CD14-positive monocyte (primary cell): ENCODE data around the gene FOXM1. TPM values are rescaled to one million over a fixed set of nuclear protein-coding genes. Genes with fewer than 3 reads are reported as not detected.

ENCODE experiments used
- DNase-seq, 3 donors: peaks; one replicate each; pipeline ENCODE4 v3.0.0-alpha.2; 2011 to 2022
- H2AFZ ChIP-seq: 2 replicates; pipeline ENCODE4 v1.6.0; 2012; ENCODE audit warnings: mild to moderate bottlenecking, low read depth, low read length, inconsistent platforms; ENCODE audit not compliant: insufficient read depth, poor library complexity, severe bottlenecking
- H3K27ac ChIP-seq, 2 donors: 1 replicate in 1 of 2; 2 replicates in 1 of 2; pipeline ENCODE4 v1.5.1; 2012 to 2013; ENCODE audit warnings: low read length in 2 of 2, control low read depth in 1 of 2, inconsistent platforms in 1 of 2, low read depth in 1 of 2, mild to moderate bottlenecking in 1 of 2
- H3K27me3 ChIP-seq, 2 donors: one replicate each; pipeline versions ENCODE4 v1.6.0 to v1.6.1; 2011 to 2013; ENCODE audit warnings: low read length in 2 of 2; ENCODE audit not compliant: control insufficient read depth in 2 of 2, insufficient read depth in 2 of 2
- H3K36me3 ChIP-seq, 2 donors: replicated peaks in 1 of 2; 1 replicate in 1 of 2; 2 replicates in 1 of 2; pipeline versions ENCODE4 v1.5.1 to v1.6.1; 2012 to 2013; ENCODE audit warnings: low read length in 2 of 2, control low read depth in 1 of 2, inconsistent platforms in 1 of 2, mild to moderate bottlenecking in 1 of 2; ENCODE audit not compliant: insufficient read depth in 2 of 2, control insufficient read depth in 1 of 2
- H3K4me1 ChIP-seq, 2 donors: 1 replicate in 1 of 2; 2 replicates in 1 of 2; pipeline versions ENCODE4 v1.5.1 to v1.6.1; 2012 to 2013; ENCODE audit warnings: low read length in 2 of 2, control low read depth in 1 of 2, inconsistent platforms in 1 of 2, mild to moderate bottlenecking in 1 of 2, moderate library complexity in 1 of 2; ENCODE audit not compliant: insufficient read depth in 2 of 2, control insufficient read depth in 1 of 2
- H3K4me2 ChIP-seq: replicated peaks from 2 replicates; pipeline ENCODE3; 2012; ENCODE audit warnings: low read length, moderate library complexity, mild to moderate bottlenecking; ENCODE audit not compliant: poor library complexity, severe bottlenecking; ENCODE audit errors: extremely low read depth
- H3K4me3 ChIP-seq, 3 experiments: fragments of 200-600 bp in 1 of 3; sonication (generic) in 1 of 3; replicated peaks in 1 of 3; 1 replicate in 2 of 3; 2 replicates in 1 of 3; pipeline ENCODE4 v1.5.1; 2011 to 2013; ENCODE audit warnings: low read length in 3 of 3, mild to moderate bottlenecking in 3 of 3, control low read depth in 2 of 3, low read depth in 2 of 3, inconsistent platforms in 1 of 3, moderate library complexity in 1 of 3
- H3K79me2 ChIP-seq: 2 replicates; pipeline ENCODE4 v1.6.0; 2012; ENCODE audit warnings: mild to moderate bottlenecking, control low read depth, inconsistent platforms, low read length, moderate library complexity; ENCODE audit not compliant: insufficient read depth
- H3K9ac ChIP-seq: 2 replicates; pipeline ENCODE4 v1.6.0; 2017; ENCODE audit warnings: low read length, mild to moderate bottlenecking; ENCODE audit not compliant: insufficient read depth, poor library complexity, severe bottlenecking
- H3K9me3 ChIP-seq, 2 donors: replicated peaks in 1 of 2; 1 replicate in 1 of 2; 2 replicates in 1 of 2; pipeline versions ENCODE4 v1.5.1 to v1.6.1; 2012 to 2013; ENCODE audit warnings: low read length in 2 of 2, control low read depth in 1 of 2; ENCODE audit not compliant: control insufficient read depth in 1 of 2, insufficient read depth in 1 of 2
- H4K20me1 ChIP-seq: 2 replicates; pipeline ENCODE4 v1.6.0; 2012; ENCODE audit warnings: mild to moderate bottlenecking, low read length, control low read depth, moderate library complexity; ENCODE audit not compliant: insufficient read depth
- H3K27ac Mint-ChIP-seq, 7 donors: one replicate each; pipeline ENCODE4 v1.8.0; 2020; ENCODE audit warnings: mild to moderate bottlenecking in 7 of 7, mixed read lengths in 7 of 7, moderate library complexity in 6 of 7, inconsistent platforms in 2 of 7
- H3K27me3 Mint-ChIP-seq, 3 donors: one replicate each; pipeline ENCODE4 v1.8.0; 2021 to 2022; ENCODE audit warnings: low read depth in 3 of 3, mild to moderate bottlenecking in 3 of 3, mixed read lengths in 3 of 3, moderate library complexity in 3 of 3, inconsistent platforms in 1 of 3
- H3K36me3 Mint-ChIP-seq, 2 donors: one replicate each; pipeline ENCODE4 v1.8.0; 2020; ENCODE audit warnings: mixed read lengths in 2 of 2, inconsistent platforms in 1 of 2, mild to moderate bottlenecking in 1 of 2
- H3K4me1 Mint-ChIP-seq: one replicate; pipeline ENCODE4 v1.8.0; 2020; ENCODE audit warnings: mild to moderate bottlenecking, mixed read lengths
- H3K4me3 Mint-ChIP-seq, 2 donors: one replicate each; pipeline ENCODE4 v1.8.0; 2020; ENCODE audit warnings: mild to moderate bottlenecking in 2 of 2, mixed read lengths in 2 of 2, moderate library complexity in 1 of 2
- H3K9me3 Mint-ChIP-seq, 7 donors: one replicate each; pipeline ENCODE4 v1.8.0; 2020 to 2022; ENCODE audit warnings: mixed read lengths in 7 of 7, mild to moderate bottlenecking in 6 of 7, moderate library complexity in 6 of 7, inconsistent platforms in 2 of 7
- WGBS: methylation state at CpG from one replicate; pipeline ENCODE4 v1.1.5; 2013; ENCODE audit warnings: missing lambda C conversion rate; ENCODE audit not compliant: insufficient coverage; 5-methylcytosine and 5-hydroxymethylcytosine counted together
- intact Hi-C, 2 donors: fragments of 100-400 bp; cut with micrococcal nuclease; formaldehyde crosslinking; loops; one replicate each; pipeline versions ENCODE4 v1.15.0 to v1.15.1; 2023
- polyA plus RNA-seq, 3 donors: library from polyadenylated mRNA; depleted of rRNA in 1 of 3; unstranded in 2 of 3; stranded (reverse) in 1 of 3; fragments of 300-500 nt in 2 of 3; fragments of >200 nt in 1 of 3; fragmentation: Illumina TruSeq in 2 of 3; gene quantifications; 1 replicate in 2 of 3; 2 replicates in 1 of 3; pipeline ENCODE4 v1.2.3, GENCODE V29; 2012 to 2021
- TF ChIP-seq, protein P1 (sequence below): fragments of 200-600 bp; IDR thresholded peaks from one replicate; pipeline ENCODE4 v1.8.0; 2022; ENCODE audit warnings: antibody characterized with exemption, mild to moderate bottlenecking

FOXM1 gene
- polyA plus RNA-seq, 3 donors = 0.03 TPM; not detected in 2

DNA sequence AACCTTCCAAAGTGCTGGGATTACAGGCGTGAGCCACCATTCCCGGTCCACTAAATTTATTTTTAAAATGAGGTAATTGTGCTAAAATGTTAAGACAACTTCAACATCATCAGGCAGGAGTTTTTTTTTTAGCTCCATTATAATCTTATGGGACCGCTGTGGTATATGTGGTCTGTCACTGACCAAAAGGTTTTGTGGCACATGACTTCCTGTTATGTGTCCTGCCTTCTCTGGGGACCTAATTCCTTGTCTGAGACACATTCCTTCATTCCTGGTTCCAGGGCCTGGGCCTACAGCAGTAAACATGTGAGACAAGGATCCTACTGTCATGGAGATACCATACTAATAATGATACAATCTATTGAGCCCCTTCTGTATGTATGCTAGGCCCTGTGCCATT lies 25.0 kb downstream of the FOXM1 start:
- intact Hi-C loops = loop anchor here (2.0 to 10.0 kb wide), 4 partner anchors 93 to 193 kb away; no protein-coding TSS in a partner anchor
- no peaks in the 10 kb centered on the region for H3K79me2 ChIP-seq
- Mint-ChIP-seq H3K36me3 (peaks cover 15 to 27% of the 10 kb centered on the region in 2 donors), H3K4me1 (peaks cover 4% of the 10 kb centered on the region), H3K27ac (no peak overlapping the region), H3K27me3 (peaks cover 0 to 1% (median 0%) of the 10 kb centered on the region in 3 donors), H3K9me3 (peaks cover 0 to 2% (median 0%) of the 10 kb centered on the region in 7 donors), H3K4me3 (no peak overlapping the region)
- DNase-seq = no peak
- peaks cover 2 to 8% of the 10 kb centered on the region in 2 donors for H3K36me3 ChIP-seq
- no peaks in the 10 kb centered on the region for H3K9me3 ChIP-seq
- H3K9ac ChIP-seq = no peak overlapping the region
- no peak overlapping the region for H3K4me2 ChIP-seq
- H3K4me1 ChIP-seq = no peaks in the 10 kb centered on the region
- no CpG with 5 or more reads among the region's 3 CpGs for WGBS
- TF ChIP-seq, protein P1, sequence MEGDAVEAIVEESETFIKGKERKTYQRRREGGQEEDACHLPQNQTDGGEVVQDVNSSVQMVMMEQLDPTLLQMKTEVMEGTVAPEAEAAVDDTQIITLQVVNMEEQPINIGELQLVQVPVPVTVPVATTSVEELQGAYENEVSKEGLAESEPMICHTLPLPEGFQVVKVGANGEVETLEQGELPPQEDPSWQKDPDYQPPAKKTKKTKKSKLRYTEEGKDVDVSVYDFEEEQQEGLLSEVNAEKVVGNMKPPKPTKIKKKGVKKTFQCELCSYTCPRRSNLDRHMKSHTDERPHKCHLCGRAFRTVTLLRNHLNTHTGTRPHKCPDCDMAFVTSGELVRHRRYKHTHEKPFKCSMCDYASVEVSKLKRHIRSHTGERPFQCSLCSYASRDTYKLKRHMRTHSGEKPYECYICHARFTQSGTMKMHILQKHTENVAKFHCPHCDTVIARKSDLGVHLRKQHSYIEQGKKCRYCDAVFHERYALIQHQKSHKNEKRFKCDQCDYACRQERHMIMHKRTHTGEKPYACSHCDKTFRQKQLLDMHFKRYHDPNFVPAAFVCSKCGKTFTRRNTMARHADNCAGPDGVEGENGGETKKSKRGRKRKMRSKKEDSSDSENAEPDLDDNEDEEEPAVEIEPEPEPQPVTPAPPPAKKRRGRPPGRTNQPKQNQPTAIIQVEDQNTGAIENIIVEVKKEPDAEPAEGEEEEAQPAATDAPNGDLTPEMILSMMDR = no peak
- H2AFZ ChIP-seq = no peak overlapping the region
- no peak overlapping the region for H3K4me3 ChIP-seq
- H4K20me1 ChIP-seq = no peaks in the 10 kb centered on the region
- no peak overlapping the region for H3K27ac ChIP-seq
- no peaks in the 10 kb centered on the region for H3K27me3 ChIP-seq

DNA sequence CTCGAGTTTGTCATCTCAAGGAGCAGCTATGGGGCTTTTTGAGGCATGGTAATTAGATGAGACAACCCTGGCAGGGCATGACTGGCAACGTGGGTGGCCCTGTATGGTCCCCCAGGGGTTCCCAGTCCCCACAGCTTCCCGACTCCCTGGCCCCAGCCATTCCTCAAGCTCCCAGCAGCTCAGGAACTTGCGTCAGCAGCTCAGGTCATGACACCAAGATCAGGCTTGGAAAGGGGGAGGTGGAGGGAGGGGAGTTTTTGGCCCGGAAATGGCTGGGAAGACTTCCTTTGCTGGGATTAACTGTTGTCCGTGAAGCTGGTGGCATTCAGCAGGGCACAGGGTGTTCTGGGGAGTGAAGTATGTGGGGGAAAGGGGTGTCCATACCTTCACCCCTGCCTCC lies 31.7 kb downstream of the FOXM1 start:
- Histone ChIP-seq H3K4me2 (no peak overlapping the region), H3K27ac (no peak overlapping the region), H2AFZ (no peak overlapping the region), H3K9me3 (no peaks in the 10 kb centered on the region), H3K4me1 (no peaks in the 10 kb centered on the region), H3K27me3 (no peaks in the 10 kb centered on the region), H3K36me3 (peaks cover 18 to 21% of the 10 kb centered on the region in 2 donors), H3K9ac (no peak overlapping the region), H3K4me3 (no peak overlapping the region), H4K20me1 (no peaks in the 10 kb centered on the region), H3K79me2 (no peaks in the 10 kb centered on the region)
- H3K9me3 Mint-ChIP-seq = no peaks in the 10 kb centered on the region
- TF ChIP-seq, protein P1 = no peak
- H3K4me1 Mint-ChIP-seq = no peaks in the 10 kb centered on the region
- intact Hi-C loops = no loop called here
- 84% methylated on average over 2 of the region's 6 CpGs for WGBS
- no peak overlapping the region for H3K27ac Mint-ChIP-seq
- no peaks in the 10 kb centered on the region for H3K27me3 Mint-ChIP-seq
- peaks cover 26 to 43% of the 10 kb centered on the region in 2 donors for H3K36me3 Mint-ChIP-seq
- DNase-seq = no peak
- no peak overlapping the region for H3K4me3 Mint-ChIP-seq
